HCT116 (cell line): ENCODE data around the gene LRRC46. TPM values are rescaled to one million over a fixed set of nuclear protein-coding genes. Genes with fewer than 3 reads are reported as not detected.

Experiments used
- ATAC-seq: fragments of 200-7000 bp; cut with Tn5 transposase; 2 replicates; pipeline ENCODE4 v1.9.1; 2020; ENCODE audit warnings: mild to moderate bottlenecking, moderate library complexity
- BruUV-seq: library from RNA; stranded (reverse); fragments of 400-500 nt; replicated peaks from 2 replicates; lab custom pipeline; 2021; lab: Mats Ljungman, UMichigan
- CTCF ChIA-PET: fragments of 300-600 bp; sonication (Branson Sonifier 250); formaldehyde crosslinking; loops from one replicate; lab custom pipeline; 2021; ENCODE audit warnings: antibody characterized with exemption; lab: Charles Lee
- POLR2A ChIA-PET: fragments of 300-600, 350-600 bp; sonication (Branson Sonifier 250); formaldehyde crosslinking; loops from one replicate; lab custom pipeline; 2021; ENCODE audit warnings: antibody characterized with exemption; lab: Charles Lee
- RAD21 ChIA-PET, 2 experiments: fragments of 300-600 bp; sonication (Branson Sonifier 250); formaldehyde crosslinking; loops; one replicate each; lab custom pipeline; 2023; ENCODE audit warnings: low total read pairs in 2 of 2; ENCODE audit not compliant: uncharacterized antibody in 2 of 2, unreplicated experiment in 2 of 2, low non-redundant PET in 1 of 2; lab: Charles Lee
- DNase-seq: peaks from one replicate; pipeline ENCODE4 v3.0.0-alpha.2; 2010; ENCODE audit warnings: low read depth, low spot score
- H2AFZ ChIP-seq: fragments of 200-600 bp; shearing (Covaris generic), sonication (generic); 2 replicates; pipeline ENCODE4 v1.6.1; 2017; ENCODE audit warnings: low read depth, mixed run types, mixed read lengths, antibody characterized with exemption, low read length; ENCODE audit not compliant: poor library complexity, severe bottlenecking
- H3K27ac ChIP-seq: 2 replicates; pipeline ENCODE4 v1.5.1; 2012; ENCODE audit warnings: low read depth, low read length
- H3K27me3 ChIP-seq: fragments of 200-600 bp; sonication (generic); 2 replicates; pipeline ENCODE4 v1.6.1; 2016; ENCODE audit warnings: mixed run types, low read length, mixed read lengths; ENCODE audit not compliant: insufficient read depth
- H3K36me3 ChIP-seq, 2 experiments: fragments of 200-500 bp in 1 of 2; fragments of 200-600 bp in 1 of 2; sonication (Bioruptor generic) in 1 of 2; sonication (generic) in 1 of 2; 2 replicates each; pipeline versions ENCODE4 v1.5.1 to v1.6.1; 2014 to 2016; ENCODE audit warnings: low read length in 2 of 2, inconsistent platforms in 1 of 2, mixed read lengths in 1 of 2, mixed run types in 1 of 2; ENCODE audit not compliant: insufficient read depth in 2 of 2, control insufficient read depth in 1 of 2
- H3K4me1 ChIP-seq, 2 experiments: fragments of 200-600 bp in 1 of 2; sonication (generic) in 1 of 2; 2 replicates each; pipeline versions ENCODE4 v1.5.1 to v1.6.1; 2012 to 2017; ENCODE audit warnings: low read length in 2 of 2, inconsistent platforms in 1 of 2, mild to moderate bottlenecking in 1 of 2, mixed read lengths in 1 of 2, mixed run types in 1 of 2, moderate library complexity in 1 of 2; ENCODE audit not compliant: insufficient read depth in 2 of 2, control insufficient read depth in 1 of 2
- H3K4me2 ChIP-seq: fragments of 200-600 bp; sonication (generic); 2 replicates; pipeline ENCODE4 v1.6.1; 2017; ENCODE audit warnings: mixed run types, low read length, mixed read lengths
- H3K4me3 ChIP-seq, 2 experiments: fragments of 200-600 bp in 1 of 2; sonication (generic) in 1 of 2; replicated peaks in 1 of 2; 2 replicates each; pipeline ENCODE4 v1.5.1; 2011 to 2016; ENCODE audit warnings: low read length in 2 of 2, control low read depth in 1 of 2, low read depth in 1 of 2, mild to moderate bottlenecking in 1 of 2, mixed read lengths in 1 of 2, mixed run types in 1 of 2
- H3K79me2 ChIP-seq: fragments of 200-600 bp; sonication (generic); 2 replicates; pipeline ENCODE4 v1.6.1; 2017; ENCODE audit warnings: mild to moderate bottlenecking, mixed run types, low read length, moderate library complexity, mixed read lengths; ENCODE audit not compliant: insufficient read depth
- H3K9ac ChIP-seq: fragments of 200-600 bp; sonication (generic); 2 replicates; pipeline ENCODE4 v1.6.1; 2016; ENCODE audit warnings: low read length, mixed read lengths
- H3K9me2 ChIP-seq: fragments of 200-600 bp; sonication (generic), shearing (Covaris generic); 2 replicates; pipeline ENCODE4 v1.6.1; 2017; ENCODE audit warnings: mixed run types, mild to moderate bottlenecking, moderate library complexity; ENCODE audit not compliant: insufficient read depth
- H3K9me3 ChIP-seq, 2 experiments: fragments of 200-500 bp in 1 of 2; fragments of 200-600 bp in 1 of 2; sonication (Bioruptor generic) in 1 of 2; sonication (generic) in 1 of 2; 2 replicates each; pipeline ENCODE4 v1.6.1; 2014 to 2017; ENCODE audit warnings: low read length in 2 of 2, mixed read lengths in 2 of 2, inconsistent platforms in 1 of 2, low read depth in 1 of 2, mild to moderate bottlenecking in 1 of 2, mixed run types in 1 of 2, moderate library complexity in 1 of 2; ENCODE audit not compliant: control insufficient read depth in 1 of 2, insufficient read depth in 1 of 2
- H4K20me1 ChIP-seq: fragments of 200-600 bp; sonication (generic), shearing (Covaris generic); 2 replicates; pipeline ENCODE4 v1.6.1; 2017; ENCODE audit warnings: mixed run types, mild to moderate bottlenecking, moderate library complexity; ENCODE audit not compliant: insufficient read depth
- CEBPB ChIP-seq: IDR thresholded peaks from 2 replicates; pipeline ENCODE4 v1.6.1; 2012; ENCODE audit warnings: low read depth
- EGR1 ChIP-seq: IDR thresholded peaks from 2 replicates; pipeline ENCODE4 v1.6.1; 2012; ENCODE audit warnings: low read depth
- EZH2 ChIP-seq: fragments of 200-600 bp; sonication (generic); IDR thresholded peaks from 2 replicates; pipeline ENCODE4 v1.6.1; 2017; ENCODE audit warnings: antibody characterized with exemption, mixed run types
- EZH2phosphoT487 ChIP-seq: fragments of 200-600 bp; IDR thresholded peaks from 2 replicates; pipeline ENCODE4 v1.6.1; 2018; ENCODE audit warnings: antibody characterized with exemption, borderline replicate concordance
- FOSL1 ChIP-seq: IDR thresholded peaks from 2 replicates; pipeline ENCODE4 v1.6.1; 2012; ENCODE audit warnings: low read depth
- JUND ChIP-seq: IDR thresholded peaks from 2 replicates; pipeline ENCODE4 v1.6.1; 2012
- MAX ChIP-seq: IDR thresholded peaks from 2 replicates; pipeline ENCODE4 v1.6.1; 2012
- POLR2A ChIP-seq: IDR thresholded peaks from 2 replicates; pipeline ENCODE4 v1.7.0; 2011; ENCODE audit warnings: borderline replicate concordance; ENCODE audit not compliant: insufficient read depth, insufficient read length; ENCODE audit errors: extremely low read depth
- POLR2AphosphoS5 ChIP-seq: IDR thresholded peaks from 2 replicates; pipeline ENCODE4 v1.6.1; 2011; ENCODE audit warnings: mild to moderate bottlenecking, low read depth, low read length, moderate library complexity
- SIN3A ChIP-seq: IDR thresholded peaks from 2 replicates; pipeline ENCODE4 v1.6.1; 2012; ENCODE audit warnings: low read depth
- SP1 ChIP-seq: IDR thresholded peaks from 2 replicates; pipeline ENCODE4 v1.6.1; 2012; ENCODE audit warnings: low read depth
- SRF ChIP-seq: IDR thresholded peaks from 2 replicates; pipeline ENCODE4 v1.6.1; 2012; ENCODE audit warnings: low read depth
- YY1 ChIP-seq: IDR thresholded peaks from 2 replicates; pipeline ENCODE4 v1.6.1; 2011; ENCODE audit warnings: low read length, low read depth, moderate library complexity, mild to moderate bottlenecking; ENCODE audit not compliant: insufficient replicate concordance; ENCODE audit errors: extremely low read depth
- intact Hi-C: fragments of 100-400 bp; cut with micrococcal nuclease; formaldehyde crosslinking; loops from 2 replicates; pipeline ENCODE4 v1.10.0; 2022
- total RNA-seq: library from RNA; stranded (reverse); gene quantifications from one replicate; pipeline ENCODE4 v1.2.1, GENCODE V29; 2021; ENCODE audit not compliant: unreplicated experiment
- TF ChIP-seq, protein P1 (sequence below): IDR thresholded peaks from 2 replicates; pipeline ENCODE4 v1.6.1; 2011; ENCODE audit warnings: mild to moderate bottlenecking, low read length, moderate library complexity; ENCODE audit not compliant: insufficient replicate concordance; ENCODE audit errors: extremely low read depth

Gene LRRC46
- total RNA-seq, 1 experiment from 2014 or later, result 0.76 TPM

DNA sequence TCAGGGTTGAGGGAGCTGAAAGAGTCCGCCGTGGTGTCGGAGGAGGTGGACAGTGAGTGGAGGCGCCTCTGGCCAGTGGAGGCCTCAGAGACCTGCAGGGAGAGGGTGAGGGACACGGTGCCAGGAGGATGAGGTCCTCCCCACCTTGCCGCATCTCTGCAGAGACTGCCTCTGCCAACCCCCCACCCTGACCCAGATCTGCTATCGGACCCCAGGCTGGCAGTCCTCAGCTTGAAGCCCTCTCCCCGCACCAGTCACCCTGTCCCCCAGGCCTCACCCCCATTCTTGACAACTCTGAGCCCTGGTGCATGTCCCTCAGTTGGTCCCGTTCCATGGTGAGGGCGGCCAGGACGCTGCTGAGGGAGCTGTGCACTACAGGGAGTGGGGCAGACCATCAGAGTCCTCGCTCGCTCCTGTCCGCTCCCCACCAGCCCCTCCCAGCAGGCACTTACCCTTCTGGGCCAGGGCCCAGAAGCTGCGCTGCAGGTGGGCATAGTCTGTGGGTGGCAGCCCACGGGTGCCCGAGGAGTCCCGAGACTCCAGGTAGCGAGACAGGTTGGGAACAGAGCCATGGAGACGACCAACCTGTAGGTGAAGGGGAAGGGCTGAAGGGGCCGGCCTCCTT, 15.2 kb upstream of the LRRC46 start:
- peaks cover 17 to 26% of the 10 kb centered on the region in 2 experiments for H3K4me1 ChIP-seq
- POLR2A ChIA-PET, result no interaction called here
- TF ChIP-seq MAX (no peak), JUND (no peak), CEBPB (no peak), EGR1 (no peak), POLR2A (no peak), POLR2AphosphoS5 (no peak), SIN3A (no peak), SP1 (no peak), SRF (no peak), EZH2 (no peak), FOSL1 (no peak), YY1 (no peak), EZH2phosphoT487 (no peak)
- TF ChIP-seq, protein P1, sequence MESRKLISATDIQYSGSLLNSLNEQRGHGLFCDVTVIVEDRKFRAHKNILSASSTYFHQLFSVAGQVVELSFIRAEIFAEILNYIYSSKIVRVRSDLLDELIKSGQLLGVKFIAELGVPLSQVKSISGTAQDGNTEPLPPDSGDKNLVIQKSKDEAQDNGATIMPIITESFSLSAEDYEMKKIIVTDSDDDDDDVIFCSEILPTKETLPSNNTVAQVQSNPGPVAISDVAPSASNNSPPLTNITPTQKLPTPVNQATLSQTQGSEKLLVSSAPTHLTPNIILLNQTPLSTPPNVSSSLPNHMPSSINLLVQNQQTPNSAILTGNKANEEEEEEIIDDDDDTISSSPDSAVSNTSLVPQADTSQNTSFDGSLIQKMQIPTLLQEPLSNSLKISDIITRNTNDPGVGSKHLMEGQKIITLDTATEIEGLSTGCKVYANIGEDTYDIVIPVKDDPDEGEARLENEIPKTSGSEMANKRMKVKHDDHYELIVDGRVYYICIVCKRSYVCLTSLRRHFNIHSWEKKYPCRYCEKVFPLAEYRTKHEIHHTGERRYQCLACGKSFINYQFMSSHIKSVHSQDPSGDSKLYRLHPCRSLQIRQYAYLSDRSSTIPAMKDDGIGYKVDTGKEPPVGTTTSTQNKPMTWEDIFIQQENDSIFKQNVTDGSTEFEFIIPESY, result no peak
- TF ChIP-seq, all 23 proteins: peak for 0
- no peaks in the 10 kb centered on the region for H3K9me3 ChIP-seq
- DNase-seq (no peak), ATAC-seq (no peak)
- no peak overlapping the region for H2AFZ ChIP-seq
- no peak overlapping the region for H3K27ac ChIP-seq
- peaks cover 0 to 2% of the 10 kb centered on the region in 2 experiments; a peak in 2 of 4 replicates for H3K36me3 ChIP-seq
- no peak overlapping the region for H3K4me2 ChIP-seq
- H3K79me2 ChIP-seq, result no peaks in the 10 kb centered on the region
- BruUV-seq, result no TSS peak
- H3K9me2 ChIP-seq, result no peaks in the 10 kb centered on the region
- ChIA-PET CTCF (no interaction called here), RAD21 (no interaction called here)
- H3K9ac ChIP-seq, result no peak overlapping the region
- no peaks in the 10 kb centered on the region for H3K27me3 ChIP-seq
- intact Hi-C loops, result no loop called here
- no peaks in the 10 kb centered on the region for H4K20me1 ChIP-seq
- H3K4me3 ChIP-seq, result no peak overlapping the region
